SU-DHL-6 (cell line): ENCODE data around the gene TCP11L2.

ENCODE experiments used
- EZH2phosphoT487 ChIP-seq: fragments of 200-600 bp; sonication (generic), shearing (Covaris generic); conservative IDR thresholded peaks from 2 replicates; pipeline ENCODE4 v1.6.1; 2018; ENCODE audit warnings: mild to moderate bottlenecking, antibody characterized with exemption, low read length, moderate library complexity, mixed read lengths
- TF ChIP-seq, protein P1 (sequence below): fragments of 200-600 bp; sonication (generic); IDR thresholded peaks from one replicate; pipeline ENCODE4 v1.5.1; 2017; ENCODE audit warnings: antibody characterized with exemption, mild to moderate bottlenecking, low read length, moderate library complexity; ENCODE audit not compliant: insufficient read depth, poor library complexity, severe bottlenecking

DNA sequence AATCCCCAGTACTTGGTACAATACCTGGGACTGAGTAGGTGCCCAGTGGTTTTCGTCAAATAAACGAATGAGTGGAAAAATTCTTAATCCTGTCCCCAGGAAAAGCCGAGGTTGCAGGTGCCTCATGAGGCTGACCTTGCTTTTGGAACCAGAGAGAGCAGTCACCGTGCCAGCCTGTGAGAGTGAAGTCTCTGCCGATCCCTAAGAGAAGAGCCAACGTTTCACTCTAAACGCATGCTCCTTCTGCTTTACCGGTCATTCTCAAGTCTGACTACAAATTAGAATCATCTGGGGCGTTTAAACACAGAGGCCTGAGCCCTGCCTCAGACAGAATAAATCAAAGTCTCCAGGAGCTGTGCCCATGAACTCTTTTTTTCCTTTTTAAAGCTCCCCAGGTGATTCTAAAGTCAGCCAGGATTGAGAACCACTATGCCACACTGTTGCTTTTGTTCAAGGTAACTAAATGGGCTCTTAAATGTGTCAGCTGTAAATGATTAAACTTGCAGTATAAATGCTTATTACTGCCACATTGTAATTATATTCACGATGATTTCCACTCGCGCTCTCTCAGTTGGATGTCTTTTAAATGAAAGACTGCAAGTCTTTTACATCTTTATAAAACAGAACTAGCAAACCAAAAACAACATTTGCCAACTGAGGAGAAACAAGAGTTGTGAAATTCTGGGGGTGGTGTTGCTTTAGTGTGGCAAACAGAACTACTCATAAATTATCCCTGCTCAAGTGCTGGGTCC, 26.9 kb downstream of the TCP11L2 start:
- TF ChIP-seq, protein P1, sequence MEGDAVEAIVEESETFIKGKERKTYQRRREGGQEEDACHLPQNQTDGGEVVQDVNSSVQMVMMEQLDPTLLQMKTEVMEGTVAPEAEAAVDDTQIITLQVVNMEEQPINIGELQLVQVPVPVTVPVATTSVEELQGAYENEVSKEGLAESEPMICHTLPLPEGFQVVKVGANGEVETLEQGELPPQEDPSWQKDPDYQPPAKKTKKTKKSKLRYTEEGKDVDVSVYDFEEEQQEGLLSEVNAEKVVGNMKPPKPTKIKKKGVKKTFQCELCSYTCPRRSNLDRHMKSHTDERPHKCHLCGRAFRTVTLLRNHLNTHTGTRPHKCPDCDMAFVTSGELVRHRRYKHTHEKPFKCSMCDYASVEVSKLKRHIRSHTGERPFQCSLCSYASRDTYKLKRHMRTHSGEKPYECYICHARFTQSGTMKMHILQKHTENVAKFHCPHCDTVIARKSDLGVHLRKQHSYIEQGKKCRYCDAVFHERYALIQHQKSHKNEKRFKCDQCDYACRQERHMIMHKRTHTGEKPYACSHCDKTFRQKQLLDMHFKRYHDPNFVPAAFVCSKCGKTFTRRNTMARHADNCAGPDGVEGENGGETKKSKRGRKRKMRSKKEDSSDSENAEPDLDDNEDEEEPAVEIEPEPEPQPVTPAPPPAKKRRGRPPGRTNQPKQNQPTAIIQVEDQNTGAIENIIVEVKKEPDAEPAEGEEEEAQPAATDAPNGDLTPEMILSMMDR, result no peak
- TF ChIP-seq EZH2phosphoT487, result no peak
